D721Med (cell line): ENCODE data around the gene SLC17A9.

Experiments used
- DNase-seq: peaks from one replicate; pipeline ENCODE4 v3.0.0; 2011; ENCODE audit warnings: low spot score; ENCODE audit not compliant: insufficient read length
- FAIRE-seq: peaks from 2 replicates; lab custom pipeline; 2011; peaks lifted over from hg19 to GRCh38; lab: Jason Lieb, UNC
- TF ChIP-seq, protein P1 (sequence below): IDR thresholded peaks from 2 replicates; pipeline ENCODE4 v1.5.1; 2012; ENCODE audit warnings: mild to moderate bottlenecking, control low read depth; ENCODE audit not compliant: insufficient read depth; ENCODE audit errors: missing control alignments

Gene SLC17A9

GRCh38 chr20:62908971-62909791 is 43.3 kb upstream of the SLC17A9 start:
- DNase-seq, result no peak
- no peak for FAIRE-seq
- TF ChIP-seq, protein P1, sequence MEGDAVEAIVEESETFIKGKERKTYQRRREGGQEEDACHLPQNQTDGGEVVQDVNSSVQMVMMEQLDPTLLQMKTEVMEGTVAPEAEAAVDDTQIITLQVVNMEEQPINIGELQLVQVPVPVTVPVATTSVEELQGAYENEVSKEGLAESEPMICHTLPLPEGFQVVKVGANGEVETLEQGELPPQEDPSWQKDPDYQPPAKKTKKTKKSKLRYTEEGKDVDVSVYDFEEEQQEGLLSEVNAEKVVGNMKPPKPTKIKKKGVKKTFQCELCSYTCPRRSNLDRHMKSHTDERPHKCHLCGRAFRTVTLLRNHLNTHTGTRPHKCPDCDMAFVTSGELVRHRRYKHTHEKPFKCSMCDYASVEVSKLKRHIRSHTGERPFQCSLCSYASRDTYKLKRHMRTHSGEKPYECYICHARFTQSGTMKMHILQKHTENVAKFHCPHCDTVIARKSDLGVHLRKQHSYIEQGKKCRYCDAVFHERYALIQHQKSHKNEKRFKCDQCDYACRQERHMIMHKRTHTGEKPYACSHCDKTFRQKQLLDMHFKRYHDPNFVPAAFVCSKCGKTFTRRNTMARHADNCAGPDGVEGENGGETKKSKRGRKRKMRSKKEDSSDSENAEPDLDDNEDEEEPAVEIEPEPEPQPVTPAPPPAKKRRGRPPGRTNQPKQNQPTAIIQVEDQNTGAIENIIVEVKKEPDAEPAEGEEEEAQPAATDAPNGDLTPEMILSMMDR, result no peak

DNA sequence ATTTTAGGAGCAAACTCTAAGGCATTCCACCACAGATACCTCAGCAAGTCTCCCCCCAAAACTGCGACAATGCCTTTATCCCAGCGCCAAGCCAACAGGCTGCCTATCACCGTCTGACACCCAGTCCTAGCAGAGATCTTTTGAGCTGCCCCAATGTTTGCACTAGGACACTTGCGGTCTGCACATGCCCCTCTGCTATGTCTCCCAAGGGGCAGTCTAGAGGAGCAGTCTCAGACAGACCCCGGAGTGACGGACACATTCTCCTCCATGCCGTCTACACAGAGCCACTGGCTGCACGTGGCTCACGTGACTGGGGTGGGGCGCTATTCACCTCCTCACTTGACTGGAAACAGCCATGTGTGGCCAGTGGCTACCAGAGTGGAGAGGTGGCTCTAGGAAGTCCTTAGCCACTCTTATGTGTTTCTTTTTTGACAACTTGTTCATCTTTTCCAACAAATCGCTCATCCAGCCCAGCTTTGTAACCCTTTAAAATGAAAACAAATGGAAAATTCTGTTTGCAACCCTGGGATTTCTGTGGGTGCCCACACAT is 42.2 kb upstream of the SLC17A9 start:
- no peak for FAIRE-seq
- TF ChIP-seq, protein P1, result no peak
- no peak for DNase-seq

DNA sequence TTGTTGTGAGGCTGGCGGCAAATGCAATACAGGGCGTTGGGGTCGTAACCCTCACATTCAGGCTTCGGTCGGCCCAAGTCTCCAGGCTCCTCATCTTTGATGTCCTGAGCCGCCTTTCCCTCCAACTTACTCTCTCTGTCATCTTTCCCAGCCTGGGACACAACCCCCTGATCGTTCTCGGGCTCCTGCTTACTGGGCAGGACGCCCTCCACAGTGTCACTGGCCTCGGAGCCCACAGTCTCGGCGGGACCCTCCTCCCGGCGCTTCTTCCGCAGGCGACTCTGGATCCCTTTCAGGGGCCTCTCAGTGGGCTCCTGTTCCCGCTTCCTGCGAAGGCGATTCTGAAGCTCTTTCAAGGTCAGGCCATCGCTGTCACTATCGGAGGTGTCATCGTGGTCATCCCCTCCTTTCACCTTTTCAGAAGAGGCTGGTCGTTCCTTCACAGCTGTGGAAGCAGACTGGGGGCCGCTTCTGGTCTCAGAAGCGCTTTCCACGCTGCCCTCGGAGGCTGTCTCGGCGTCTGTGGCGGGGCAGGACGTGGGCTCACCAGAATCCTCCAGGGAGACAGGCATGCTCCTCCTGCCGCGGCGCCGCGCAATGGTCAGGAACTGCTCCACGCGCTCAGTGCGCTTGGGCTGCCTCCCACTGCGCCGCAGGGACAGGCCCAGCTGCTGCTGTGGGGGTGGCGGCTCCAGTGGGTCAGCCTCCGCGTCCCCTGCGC is 41.6 kb upstream of the SLC17A9 start:
- DNase-seq (no peak), FAIRE-seq (no peak)
- TF ChIP-seq, protein P1, result no peak

GRCh38 chr20:62911701-62912280 is 40.7 kb upstream of the SLC17A9 start:
- FAIRE-seq (no peak), DNase-seq (no peak)
- TF ChIP-seq, protein P1, result no peak

DNA sequence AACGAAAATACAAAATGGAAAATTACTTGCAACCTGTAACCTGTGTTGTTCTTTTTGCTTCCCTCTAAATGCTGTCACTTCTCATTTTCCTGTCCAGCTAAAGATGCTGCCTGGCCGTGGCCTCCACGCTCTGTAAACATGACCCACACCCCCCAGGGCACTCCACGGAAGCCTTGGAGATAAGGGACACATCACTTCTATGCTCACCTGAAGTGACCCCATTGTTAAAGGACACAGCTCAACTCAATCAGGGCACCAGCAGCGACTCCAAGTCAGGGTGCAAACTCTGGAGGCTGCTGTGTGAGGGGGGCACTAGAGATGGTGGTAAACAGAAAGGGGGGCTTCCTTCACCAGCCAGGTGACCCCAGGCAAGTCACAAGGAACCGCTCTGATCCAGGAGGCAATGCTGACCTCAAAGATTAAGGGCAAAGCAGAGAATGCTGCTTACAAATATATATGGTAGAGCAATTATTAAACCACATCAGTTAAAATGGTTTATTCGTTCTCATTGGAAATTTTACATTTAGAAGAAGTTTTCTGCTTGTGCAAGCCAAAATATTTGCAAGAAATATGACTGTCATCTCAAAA is 39.4 kb upstream of the SLC17A9 start:
- FAIRE-seq, result no peak
- DNase-seq, result no peak
- TF ChIP-seq, protein P1, result no peak

DNA sequence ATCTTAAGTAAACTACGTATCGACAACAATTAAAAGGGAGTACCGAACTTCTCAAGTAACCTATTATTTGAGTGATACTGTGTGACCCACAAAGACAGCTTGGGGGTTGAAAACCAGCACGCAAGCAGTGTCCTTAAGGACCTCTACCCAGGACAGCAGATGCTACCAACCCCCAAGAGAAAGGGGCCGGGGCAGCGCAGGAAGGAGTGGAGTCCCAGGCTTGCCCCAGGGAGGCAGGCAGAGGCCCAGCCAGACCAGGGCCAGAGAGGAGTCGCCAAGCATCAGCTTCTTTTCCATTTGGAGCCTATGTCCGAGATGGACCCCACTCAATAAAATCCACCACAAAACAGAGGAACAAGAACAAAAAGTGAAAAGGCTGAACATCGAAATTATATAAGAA is 38.1 kb upstream of the SLC17A9 start:
- DNase-seq (no peak), FAIRE-seq (no peak)
- TF ChIP-seq, protein P1, result no peak
